ENCODE data around the gene PCYT1A.
A peak's percentile ranks its signal among the peaks of the same experiment; 100 is the strongest.
"Not testable (repeated sequence)": the region's sequence is repeated elsewhere in the genome, so short reads cannot be mapped to it uniquely, and the experiment has no call there.

Gene PCYT1A

DNA sequence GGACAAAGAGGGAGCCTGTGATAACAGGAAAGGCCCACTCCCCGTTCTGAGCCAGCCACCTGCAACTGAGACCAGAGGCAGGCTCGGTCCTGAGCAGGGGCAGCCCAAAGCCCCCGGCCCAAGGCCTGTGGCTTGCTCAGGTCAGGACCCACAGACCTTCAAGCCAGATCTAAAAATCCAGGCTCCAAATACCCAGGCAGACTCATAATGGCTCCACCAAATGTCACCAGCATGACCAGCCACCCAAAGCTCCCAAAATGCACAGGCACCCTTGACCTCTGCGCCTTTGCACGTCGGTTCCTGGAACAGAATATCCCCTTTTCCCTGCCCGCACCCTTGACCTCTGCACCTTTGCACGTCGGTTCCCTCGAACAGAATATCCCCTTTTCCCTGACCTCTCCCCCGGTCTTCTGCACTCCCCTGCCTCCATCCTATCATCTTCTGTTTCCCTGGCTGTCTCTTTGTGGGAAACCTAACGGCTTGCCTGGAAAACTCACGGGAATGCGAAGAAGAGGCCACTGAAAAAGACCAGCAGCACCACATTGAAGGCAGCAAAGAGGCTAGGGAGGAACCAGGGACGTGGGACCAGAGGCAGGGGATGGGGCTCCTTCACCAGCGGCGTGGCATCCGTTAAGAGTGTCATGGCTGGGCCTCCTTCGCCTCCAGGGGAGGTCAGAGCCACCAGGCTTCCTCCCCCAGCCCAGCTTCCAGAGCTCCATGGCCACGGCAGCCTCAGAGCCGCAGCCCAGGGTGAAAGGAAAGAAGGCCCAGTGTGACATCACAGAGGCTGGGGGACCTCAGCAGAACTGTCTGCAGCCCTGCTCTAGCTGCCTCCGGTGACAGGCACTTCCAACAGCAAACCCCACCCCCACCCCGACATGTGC lies 76.6 kb downstream of the PCYT1A start, which contains the start of gene ZDHHC19:
ZDHHC19 (minus strand) TSS at position 728 of the 884 bp plus-strand sequence; CDS start at position 643, 85 bp downstream.
- DNase-seq, result no peak

DNA sequence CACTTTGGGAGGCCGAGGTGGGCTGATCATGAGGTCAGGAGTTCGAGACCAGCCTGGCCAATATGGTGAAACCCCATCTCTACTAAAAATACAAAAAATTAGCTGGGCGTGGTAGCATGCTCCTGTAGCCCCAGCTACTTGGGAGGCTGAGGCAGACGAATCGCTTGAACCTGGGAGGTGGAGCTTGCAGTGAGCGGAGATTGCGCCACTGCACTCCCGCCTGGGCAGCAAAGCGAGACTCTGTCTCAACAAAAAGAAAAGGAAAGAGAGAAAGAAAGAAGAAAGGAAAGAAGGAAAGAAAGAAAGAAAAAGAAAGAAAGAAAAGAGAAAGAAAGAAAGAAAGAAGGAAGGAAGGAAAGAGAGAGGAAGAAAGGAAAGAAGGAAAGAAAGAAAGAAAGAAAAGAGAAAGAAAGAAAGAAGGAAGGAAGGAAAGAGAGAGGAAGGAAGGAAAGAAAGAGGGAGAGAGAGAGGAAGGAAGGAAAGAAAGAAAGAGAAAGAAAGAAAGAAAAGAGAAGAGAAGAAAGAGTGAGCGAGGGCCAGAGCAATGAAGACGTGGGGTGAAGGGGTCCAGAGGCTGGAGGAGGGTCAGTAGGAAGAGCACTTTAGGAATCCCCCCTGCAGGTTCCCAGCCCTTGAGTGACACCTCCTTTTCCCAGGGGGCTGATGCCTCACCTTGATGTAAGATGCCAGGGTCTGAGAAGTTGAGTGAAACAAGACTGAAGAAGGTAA lies 77.4 kb downstream of the PCYT1A start:
- not testable (repeated sequence) for DNase-seq

DNA sequence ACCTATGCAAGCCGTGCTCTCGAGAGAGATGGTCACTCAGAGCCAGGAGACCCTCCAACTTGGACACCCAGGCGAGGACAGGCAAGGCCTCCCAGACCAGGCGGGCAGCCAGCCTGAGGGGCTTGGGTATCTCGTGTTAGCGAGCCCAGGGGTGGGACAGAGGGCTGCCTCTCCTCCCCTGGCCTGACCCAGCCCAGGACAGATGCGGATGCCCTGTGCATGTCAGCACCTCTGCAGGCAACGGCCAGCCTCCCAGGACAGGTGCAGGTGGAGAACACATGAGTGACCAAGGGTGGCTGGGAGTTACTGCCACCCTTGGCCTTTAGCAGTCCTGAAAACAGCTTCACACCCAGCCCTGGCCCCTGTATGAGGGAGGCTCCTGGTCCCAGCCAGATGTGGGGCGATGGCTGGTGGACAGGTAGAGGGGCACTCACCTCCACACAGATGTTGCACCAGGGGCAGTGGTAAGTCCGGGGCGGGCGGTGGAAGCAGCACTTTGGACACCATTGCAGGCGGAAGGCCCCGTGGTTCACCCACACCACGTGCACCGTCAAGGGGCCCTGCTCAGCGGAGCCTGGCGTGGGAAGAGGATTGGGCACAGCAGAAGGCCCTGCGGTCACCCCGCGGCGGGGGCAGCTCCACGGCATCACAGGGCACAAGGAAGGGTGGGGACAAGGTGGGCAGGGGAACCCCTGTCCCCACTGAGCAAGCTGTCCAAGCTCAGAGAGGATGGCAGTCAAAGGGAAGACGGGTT lies 78.4 kb downstream of the PCYT1A start:
- DNase-seq, result no peak

DNA sequence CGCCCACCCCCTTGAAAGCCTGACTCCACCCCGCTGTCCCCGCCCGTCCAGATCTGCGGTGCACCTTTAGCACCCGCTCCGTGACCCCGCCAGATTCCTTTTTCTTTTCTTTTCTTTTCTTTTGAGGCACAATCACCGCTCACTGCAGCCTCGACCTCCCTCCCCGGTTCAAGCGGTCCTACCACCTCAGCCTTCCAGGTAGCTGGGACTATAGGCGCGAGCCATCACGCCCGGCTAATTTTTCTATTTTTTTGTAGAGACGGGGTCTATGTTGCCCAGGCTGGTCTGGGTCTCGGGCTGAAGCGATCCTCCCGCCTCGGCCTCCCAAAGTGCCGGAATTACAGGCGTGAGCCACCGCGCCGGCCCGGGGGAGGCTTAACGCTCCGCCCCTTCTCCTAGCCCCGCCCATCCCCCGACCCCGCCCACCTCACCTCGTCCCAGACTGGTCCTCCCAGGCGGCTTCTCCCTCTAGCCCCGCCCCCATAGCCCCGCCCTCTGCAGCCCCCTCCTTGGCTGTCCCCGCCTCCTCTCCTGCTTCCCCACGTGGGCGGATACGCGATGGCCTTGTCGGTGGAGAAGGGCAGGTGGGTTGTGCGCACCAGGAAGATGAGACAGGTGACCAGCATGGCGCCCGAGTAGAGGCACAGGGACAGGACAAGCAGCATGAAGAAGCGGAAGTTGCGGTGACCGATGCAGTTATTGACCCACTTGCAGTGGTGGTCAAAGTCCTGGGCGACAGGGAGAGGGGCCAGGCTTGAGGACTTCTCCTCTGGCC lies 79.5 kb downstream of the PCYT1A start:
- peak; percentile 46 for DNase-seq

GRCh38 chr3:196207159-196207832 lies 80.2 kb downstream of the PCYT1A start:
- DNase-seq, result peak; percentile 54

DNA sequence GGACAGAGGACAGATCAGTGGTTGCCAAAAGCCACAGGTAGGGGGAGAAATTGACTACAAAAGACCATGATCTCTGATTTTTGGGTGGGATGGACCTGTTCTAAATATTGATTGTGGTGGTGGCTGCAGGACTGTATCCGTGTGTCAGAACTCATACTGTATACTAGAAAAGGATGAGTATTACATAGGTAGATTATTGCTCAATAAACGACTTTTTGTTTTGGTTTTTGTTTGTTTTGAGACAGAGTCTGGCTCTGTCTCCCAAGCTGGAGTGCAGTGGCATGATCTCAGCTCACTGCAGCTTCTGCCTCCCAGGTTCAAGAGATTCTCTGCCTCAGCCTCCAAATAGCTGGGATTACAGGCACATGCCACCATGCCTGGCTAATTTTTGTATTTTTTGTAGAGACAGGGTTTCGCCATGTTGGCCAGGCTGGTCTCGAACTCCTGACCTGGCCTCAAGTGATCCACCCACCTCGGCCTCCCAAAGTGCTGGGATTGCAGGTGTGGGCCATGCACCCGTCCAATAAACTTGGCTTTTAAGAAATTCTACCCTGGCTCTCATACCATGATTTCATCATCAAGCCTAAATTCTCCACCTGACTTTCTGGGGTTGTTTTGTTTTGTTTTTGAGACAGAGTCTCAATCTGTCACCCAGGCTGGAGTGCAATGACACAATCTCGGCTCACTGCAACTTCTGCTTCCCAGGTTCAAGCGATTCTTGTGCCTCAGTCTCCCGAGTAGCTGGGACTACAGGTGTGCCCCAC lies 81.9 kb downstream of the PCYT1A start:
- DNase-seq, result not testable (repeated sequence)

GRCh38 chr3:196203846-196204245 lies 83.7 kb downstream of the PCYT1A start:
- no peak for DNase-seq

- DNase-seq, result peak; percentile 48
These were observed 85.0 kb downstream of the PCYT1A start for GRCh38 chr3:196202516-196202970.

GRCh38 chr3:196198771-196199753 lies 88.5 kb downstream of the PCYT1A start:
- peak; percentile 40 for DNase-seq

GRCh38 chr3:196198081-196198675 lies 89.3 kb downstream of the PCYT1A start:
- no peak for DNase-seq

DNA sequence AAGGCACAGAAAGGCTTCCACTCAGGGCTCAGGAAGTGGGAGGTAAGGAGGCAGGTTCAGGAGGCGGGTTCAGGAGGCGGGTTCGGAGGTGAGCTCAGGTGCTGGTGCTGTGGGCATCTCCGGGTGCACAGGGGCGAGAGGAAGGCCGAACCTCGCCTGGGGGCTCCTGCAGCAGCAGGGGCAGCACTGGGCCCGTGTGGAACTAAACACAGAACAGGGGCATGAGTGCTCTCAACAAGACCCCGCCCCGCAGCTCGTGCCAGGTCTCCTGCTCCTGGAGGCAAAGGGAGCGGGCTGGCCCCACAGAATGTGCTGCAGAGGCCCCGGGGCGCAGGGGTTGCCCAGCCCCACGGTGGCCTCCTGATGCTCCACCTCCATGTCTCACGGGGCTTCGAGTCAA lies 90.0 kb downstream of the PCYT1A start:
- no peak for DNase-seq

DNA sequence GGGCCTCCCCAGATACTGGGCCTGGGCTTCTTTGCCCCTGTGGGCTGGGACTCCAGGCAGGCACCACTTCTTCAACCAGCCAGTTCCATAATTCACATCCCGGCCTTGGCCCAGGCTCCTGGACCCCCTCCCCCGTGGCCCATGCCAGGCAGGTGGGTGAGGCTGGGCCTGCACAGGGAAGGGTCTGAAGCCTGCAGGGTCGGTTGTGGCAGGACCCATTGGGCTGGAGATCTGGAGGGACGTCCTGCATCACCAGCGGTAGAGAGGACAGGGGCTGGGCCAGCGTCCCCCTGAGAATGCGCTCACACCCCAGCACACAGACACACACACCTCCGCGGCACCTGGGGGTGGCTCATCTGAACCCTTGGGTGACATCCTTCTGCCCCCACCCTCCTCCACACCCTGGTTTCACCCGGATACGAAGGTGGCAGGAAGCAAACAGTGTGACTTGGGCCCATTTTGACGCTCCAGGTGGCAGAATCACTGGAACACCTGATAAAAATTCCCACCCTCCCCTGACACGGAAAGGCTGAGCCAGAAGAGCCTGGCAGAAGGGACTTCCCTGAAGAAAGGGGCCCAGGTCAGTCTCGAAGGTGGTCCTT lies 91.8 kb downstream of the PCYT1A start:
- no peak for DNase-seq

- DNase-seq, result no peak
These were observed 93.0 kb downstream of the PCYT1A start for GRCh38 chr3:196194542-196194915.

GRCh38 chr3:196193736-196194541 lies 93.6 kb downstream of the PCYT1A start:
- DNase-seq, result no peak

GRCh38 chr3:196193133-196193735 lies 94.3 kb downstream of the PCYT1A start:
- peak; percentile 48 for DNase-seq

DNA sequence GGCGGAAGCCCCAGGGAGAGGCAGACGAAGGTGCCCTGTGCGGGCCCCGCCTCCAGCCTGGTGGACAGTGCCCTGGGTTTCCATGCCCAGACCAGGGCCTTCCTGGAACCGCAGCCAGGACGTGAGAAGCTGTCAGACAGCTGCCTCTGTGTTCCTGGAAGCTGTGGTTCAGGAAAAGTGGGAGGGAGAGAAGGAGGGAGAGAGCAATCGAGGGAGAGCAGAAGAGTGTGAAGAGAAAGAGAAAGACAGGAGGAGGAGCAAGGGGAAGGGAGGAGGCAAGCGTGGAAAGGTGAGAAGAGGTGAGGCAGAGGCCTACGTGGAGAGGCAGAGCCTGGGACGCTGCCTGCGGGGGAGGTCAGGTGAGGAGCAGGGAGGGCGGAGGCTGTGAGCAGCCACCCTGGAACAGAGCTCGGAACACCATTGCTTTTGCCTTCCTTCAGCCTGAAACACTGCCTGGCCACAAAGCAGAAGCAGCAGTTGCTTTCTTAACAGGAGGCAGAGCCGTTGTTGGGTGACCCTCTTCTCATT lies 94.9 kb downstream of the PCYT1A start:
- peak; percentile 41 for DNase-seq

- DNase-seq, result no peak
These were observed 95.4 kb downstream of the PCYT1A start for GRCh38 chr3:196192036-196192523.

All from retina (tissue), 1 donor.